Stimulated activated naive CD8-positive, alpha-beta T cell treated with anti-CD3 and anti-CD28 coated beads, Interleukin-15, amount 100 ng/mL, for 72 hours (primary cell): ENCODE measurements around the gene NOC4L.
A peak's percentile ranks its signal among the peaks of the same experiment; 100 is the strongest.

Experiments used
- ATAC-seq: fragments of 150-1000 bp; cut with Tn5 transposase; 2 replicates; pipeline ENCODE4 v1.10.0; 2021; ENCODE audit warnings: mild to moderate bottlenecking, moderate library complexity
- DNase-seq, 2 donors: peaks; one replicate each; pipeline ENCODE4 v3.0.0; 2021 to 2022
- H3K27ac Mint-ChIP-seq, 2 donors: one replicate each; pipeline ENCODE4 v1.8.0; 2022; ENCODE audit warnings: mild to moderate bottlenecking in 2 of 2, mixed read lengths in 2 of 2, moderate library complexity in 2 of 2
- H3K27me3 Mint-ChIP-seq: one replicate; pipeline ENCODE4 v1.8.0; 2022; ENCODE audit warnings: mixed read lengths
- H3K4me1 Mint-ChIP-seq: one replicate; pipeline ENCODE4 v1.8.0; 2022; ENCODE audit warnings: mild to moderate bottlenecking, mixed read lengths
- H3K4me3 Mint-ChIP-seq, 2 donors: one replicate each; pipeline ENCODE4 v1.8.0; 2022; ENCODE audit warnings: mild to moderate bottlenecking in 2 of 2, mixed read lengths in 2 of 2, moderate library complexity in 1 of 2
- H3K9me3 Mint-ChIP-seq, 2 donors: one replicate each; pipeline ENCODE4 v1.8.0; 2022; ENCODE audit warnings: mixed read lengths in 2 of 2

NOC4L gene

GRCh38 chr12:132156573-132157325 is 12.5 kb downstream of the NOC4L start:
- no peaks in the 10 kb centered on the region for H3K9me3 Mint-ChIP-seq
- peaks cover 10% of the 10 kb centered on the region for H3K4me1 Mint-ChIP-seq
- ATAC-seq (no peak), DNase-seq (no peak)
- no peak overlapping the region for H3K27ac Mint-ChIP-seq
- H3K4me3 Mint-ChIP-seq: no peak overlapping the region
- no peaks in the 10 kb centered on the region for H3K27me3 Mint-ChIP-seq

- Mint-ChIP-seq H3K9me3 (no peaks in the 10 kb centered on the region), H3K4me3 (no peak overlapping the region), H3K27ac (no peak overlapping the region), H3K27me3 (no peaks in the 10 kb centered on the region), H3K4me1 (peaks cover 19% of the 10 kb centered on the region)
- no peak for DNase-seq
- ATAC-seq: no peak
Observed at GRCh38 chr12:132157733-132158409, 13.6 kb downstream of the NOC4L start.

- peaks cover 2% of the 10 kb centered on the region for H3K27me3 Mint-ChIP-seq
- H3K9me3 Mint-ChIP-seq: no peaks in the 10 kb centered on the region
- ATAC-seq (no peak), DNase-seq (no peak)
- H3K27ac Mint-ChIP-seq: no peak overlapping the region
- peaks cover 22% of the 10 kb centered on the region for H3K4me1 Mint-ChIP-seq
- H3K4me3 Mint-ChIP-seq: no peak overlapping the region
Observed at GRCh38 chr12:132158677-132159554, 14.7 kb downstream of the NOC4L start.

GRCh38 chr12:132159555-132160003 is 15.3 kb downstream of the NOC4L start:
- ATAC-seq (no peak), DNase-seq (no peak)
- no peak overlapping the region for H3K4me3 Mint-ChIP-seq
- H3K9me3 Mint-ChIP-seq: no peaks in the 10 kb centered on the region
- peaks cover 23% of the 10 kb centered on the region for H3K4me1 Mint-ChIP-seq
- H3K27ac Mint-ChIP-seq: no peak overlapping the region
- H3K27me3 Mint-ChIP-seq: peaks cover 8% of the 10 kb centered on the region

GRCh38 chr12:132160016-132160415 is 15.8 kb downstream of the NOC4L start:
- Mint-ChIP-seq H3K27me3 (peaks cover 11% of the 10 kb centered on the region), H3K4me1 (peaks cover 23% of the 10 kb centered on the region), H3K9me3 (no peaks in the 10 kb centered on the region), H3K4me3 (no peak overlapping the region), H3K27ac (no peak overlapping the region)
- DNase-seq: no peak
- no peak for ATAC-seq

- ATAC-seq: no peak
- peaks cover 23% of the 10 kb centered on the region for H3K4me1 Mint-ChIP-seq
- H3K27me3 Mint-ChIP-seq: peaks cover 11% of the 10 kb centered on the region
- no peak overlapping the region for H3K27ac Mint-ChIP-seq
- no peaks in the 10 kb centered on the region for H3K9me3 Mint-ChIP-seq
- H3K4me3 Mint-ChIP-seq: no peak overlapping the region
- DNase-seq: no peak
Observed at GRCh38 chr12:132160601-132161035, 16.4 kb downstream of the NOC4L start.

GRCh38 chr12:132161036-132161781 is 17.0 kb downstream of the NOC4L start:
- Mint-ChIP-seq H3K4me3 (no peak overlapping the region), H3K9me3 (peaks cover 0 to under 1% of the 10 kb centered on the region in 2 donors), H3K27ac (no peak overlapping the region), H3K4me1 (peaks cover 23% of the 10 kb centered on the region), H3K27me3 (peaks cover 11% of the 10 kb centered on the region)
- DNase-seq: no peak
- ATAC-seq: no peak

- Mint-ChIP-seq H3K27ac (no peak overlapping the region), H3K4me1 (peaks cover 23% of the 10 kb centered on the region), H3K27me3 (peaks cover 13% of the 10 kb centered on the region), H3K4me3 (peak overlapping the region; percentile 21 to 73), H3K9me3 (peaks cover 4 to 8% of the 10 kb centered on the region in 2 donors)
- peak; percentile 3 for ATAC-seq
- DNase-seq: no peak
Observed at GRCh38 chr12:132161796-132162507, 17.7 kb downstream of the NOC4L start.

- Mint-ChIP-seq H3K4me1 (peaks cover 25% of the 10 kb centered on the region), H3K27ac (no peak overlapping the region), H3K27me3 (peaks cover 20% of the 10 kb centered on the region), H3K4me3 (peak overlapping the region; percentile 21 to 73), H3K9me3 (peaks cover 7 to 13% of the 10 kb centered on the region in 2 donors)
- DNase-seq: no peak
- peak; percentile 77 for ATAC-seq
Observed at GRCh38 chr12:132162508-132163031, 18.3 kb downstream of the NOC4L start.

GRCh38 chr12:132163041-132163910 is 19.0 kb downstream of the NOC4L start:
- peak overlapping the region in 1 of 2 donors; percentile 42 for H3K27ac Mint-ChIP-seq
- DNase-seq: no peak
- peak; percentile 44 for ATAC-seq
- H3K4me3 Mint-ChIP-seq: peak overlapping the region; percentile 53 to 73
- H3K9me3 Mint-ChIP-seq: peaks cover 7 to 13% of the 10 kb centered on the region in 2 donors
- H3K4me1 Mint-ChIP-seq: peaks cover 29% of the 10 kb centered on the region
- H3K27me3 Mint-ChIP-seq: peaks cover 20% of the 10 kb centered on the region

- Mint-ChIP-seq H3K27ac (no peak overlapping the region), H3K4me3 (no peak overlapping the region), H3K4me1 (peaks cover 29% of the 10 kb centered on the region), H3K27me3 (peaks cover 20% of the 10 kb centered on the region), H3K9me3 (peaks cover 7 to 13% of the 10 kb centered on the region in 2 donors)
- ATAC-seq (no peak), DNase-seq (no peak)
Observed at GRCh38 chr12:132163911-132164288, 19.6 kb downstream of the NOC4L start.

- no peak overlapping the region for H3K4me3 Mint-ChIP-seq
- peaks cover 7 to 13% of the 10 kb centered on the region in 2 donors for H3K9me3 Mint-ChIP-seq
- no peak for ATAC-seq
- H3K4me1 Mint-ChIP-seq: peaks cover 29% of the 10 kb centered on the region
- H3K27me3 Mint-ChIP-seq: peaks cover 20% of the 10 kb centered on the region
- DNase-seq: no peak
- peak overlapping the region in 1 of 2 donors; percentile 6 for H3K27ac Mint-ChIP-seq
Observed at GRCh38 chr12:132164426-132164825, 20.2 kb downstream of the NOC4L start.

GRCh38 chr12:132165584-132165983 is 21.3 kb downstream of the NOC4L start:
- Mint-ChIP-seq H3K9me3 (peaks cover 7 to 13% of the 10 kb centered on the region in 2 donors), H3K4me3 (no peak overlapping the region), H3K4me1 (peaks cover 29% of the 10 kb centered on the region), H3K27ac (no peak overlapping the region), H3K27me3 (peaks cover 25% of the 10 kb centered on the region)
- DNase-seq (no peak), ATAC-seq (no peak)
